Stimulated activated CD8-positive, alpha-beta memory T cell treated with anti-CD3 and anti-CD28 coated beads, Interleukin-7, amount 100 ng/mL, for 24 hours (primary cell): ENCODE measurements around the gene SPOCD1.
"Not testable (repeated sequence)": the region's sequence is repeated elsewhere in the genome, so short reads cannot be mapped to it uniquely, and the experiment has no call there.

Source experiments
- DNase-seq: peaks from one replicate; pipeline ENCODE4 v3.0.0-alpha.2; 2020; ENCODE audit warnings: low read depth

Gene SPOCD1

DNA sequence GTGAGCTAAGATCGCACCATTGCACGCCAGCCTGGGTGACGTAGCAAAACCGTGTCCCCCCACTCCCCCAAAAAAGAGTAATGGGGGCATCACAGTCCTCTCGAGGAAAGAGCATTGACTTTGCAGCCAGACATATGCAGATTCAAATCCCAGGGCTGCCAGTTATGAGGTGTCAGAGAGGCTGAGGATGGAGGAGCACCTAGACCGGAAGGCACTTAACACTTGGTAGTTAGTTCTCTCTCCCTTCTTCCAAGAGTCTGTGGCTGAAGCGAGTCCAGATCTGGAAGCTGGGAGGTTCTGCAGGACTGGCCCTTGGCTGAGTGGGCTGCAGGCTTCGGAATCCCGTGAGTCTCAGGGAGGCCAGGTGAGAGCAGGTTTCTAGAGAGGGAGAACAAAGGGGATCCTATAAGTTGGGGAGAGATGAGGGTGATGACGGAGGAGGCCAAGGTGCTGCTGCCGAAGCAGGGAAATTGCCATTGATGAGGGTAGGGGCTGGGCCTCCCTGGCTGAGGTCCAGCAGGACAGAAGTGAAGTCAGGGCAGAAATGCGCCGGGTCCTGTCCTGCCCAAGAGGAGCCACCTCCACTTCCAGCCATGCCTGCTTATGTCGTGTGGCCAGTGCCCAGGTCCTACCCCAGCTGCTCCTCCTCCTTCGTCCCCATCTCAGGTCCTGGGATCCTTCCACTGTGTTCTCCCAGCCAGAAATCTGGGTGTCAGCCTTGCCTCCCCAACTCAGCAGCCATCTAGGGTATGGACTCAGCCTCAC is 13.3 kb upstream of the SPOCD1 start:
- DNase-seq: no peak

DNA sequence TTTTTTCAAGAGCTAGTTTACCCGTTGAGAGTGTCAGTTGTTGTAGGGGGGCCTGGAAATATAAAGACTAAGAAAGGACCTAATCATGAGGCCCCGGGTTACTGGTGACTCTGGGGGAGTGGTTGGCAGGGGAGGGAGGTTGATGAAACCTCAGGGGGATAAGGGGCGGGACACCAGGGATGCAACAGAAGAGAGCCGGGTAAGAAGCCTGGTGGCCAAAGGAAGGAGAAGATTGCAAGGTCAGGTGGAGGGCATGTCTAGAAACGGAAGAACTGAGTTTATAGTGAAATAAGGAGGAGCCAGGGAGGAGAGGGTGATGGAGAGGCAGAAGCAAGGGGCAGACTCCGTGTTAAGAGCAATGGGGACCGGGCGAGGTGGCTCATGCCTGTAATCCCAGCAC is 12.5 kb upstream of the SPOCD1 start:
- no peak for DNase-seq

DNA sequence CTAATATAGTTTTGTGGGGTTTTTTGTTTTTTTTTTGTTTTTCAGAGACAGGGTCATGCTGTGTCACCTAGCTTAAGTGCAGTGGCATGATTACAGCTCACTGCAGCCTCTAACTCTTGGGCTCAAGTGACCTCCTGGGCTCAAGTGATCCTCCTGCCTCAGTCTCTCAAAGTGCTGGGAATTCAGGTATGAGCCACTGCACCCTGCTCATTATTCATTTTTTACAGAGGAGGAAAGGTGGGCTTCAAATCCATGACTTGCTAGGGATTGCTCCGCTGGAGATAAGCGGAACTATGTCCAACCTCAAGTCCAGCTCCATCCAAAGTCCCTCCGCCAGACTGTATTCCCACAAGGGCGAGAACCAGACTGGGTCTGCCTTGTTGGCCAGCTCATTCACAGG is 8.0 kb upstream of the SPOCD1 start:
- no peak for DNase-seq

DNA sequence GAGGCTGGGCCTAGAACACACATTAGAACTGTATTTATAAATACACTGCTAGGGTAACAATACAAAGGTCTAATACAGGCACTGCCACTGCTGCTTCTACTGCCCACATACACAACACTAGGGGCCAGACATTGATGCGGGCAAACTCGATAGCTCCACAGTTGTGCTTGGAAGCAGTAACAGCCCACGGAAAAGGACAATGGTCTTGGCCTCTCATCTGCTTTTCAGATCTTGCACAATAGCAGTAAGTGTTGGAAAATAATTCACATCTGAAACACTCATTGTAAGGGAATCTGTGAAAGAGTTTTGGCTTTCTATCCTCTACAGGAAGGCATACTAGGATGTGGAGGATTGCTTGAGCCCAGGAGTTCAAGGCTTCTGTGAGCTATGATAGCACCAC is 6.9 kb upstream of the SPOCD1 start:
- DNase-seq: no peak

DNA sequence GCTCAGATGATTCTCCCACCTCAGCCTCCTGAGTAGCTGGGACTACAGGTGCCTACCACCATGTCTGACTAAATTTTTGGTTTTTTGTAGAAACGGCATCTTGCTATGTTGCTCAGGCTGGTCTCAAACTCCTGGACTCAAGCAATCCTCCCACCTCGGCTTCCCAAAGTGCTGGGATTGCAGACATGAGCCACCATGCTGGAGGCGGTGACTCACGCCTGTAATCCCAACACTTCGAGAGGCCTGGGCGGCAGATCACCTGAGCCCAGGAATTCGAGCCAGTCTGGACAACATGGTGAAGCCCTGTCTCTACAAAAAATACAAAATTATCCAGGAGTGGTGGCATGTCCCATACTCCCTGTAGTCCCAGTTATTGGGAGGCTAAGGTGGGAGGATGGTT is 4.4 kb upstream of the SPOCD1 start:
- DNase-seq: not testable (repeated sequence)

DNA sequence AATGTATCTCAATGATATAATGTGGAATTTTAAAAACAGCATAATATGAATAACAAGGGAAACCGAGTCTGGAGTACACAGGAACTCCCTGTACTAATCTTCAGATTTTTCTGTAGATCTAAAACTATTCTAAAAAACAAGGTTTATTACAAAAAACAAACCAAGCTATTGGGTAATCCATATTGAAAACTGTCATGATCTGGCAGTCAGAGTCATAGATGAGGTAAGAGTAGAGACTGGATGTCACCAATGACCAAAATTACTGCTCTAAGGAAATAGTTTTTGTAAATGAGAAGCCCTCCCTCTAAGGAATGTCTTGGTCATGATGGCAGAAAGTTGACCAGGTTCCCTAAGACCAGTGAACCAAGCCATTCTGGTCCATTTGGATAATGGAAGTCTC is 2.4 kb upstream of the SPOCD1 start:
- no peak for DNase-seq

DNA sequence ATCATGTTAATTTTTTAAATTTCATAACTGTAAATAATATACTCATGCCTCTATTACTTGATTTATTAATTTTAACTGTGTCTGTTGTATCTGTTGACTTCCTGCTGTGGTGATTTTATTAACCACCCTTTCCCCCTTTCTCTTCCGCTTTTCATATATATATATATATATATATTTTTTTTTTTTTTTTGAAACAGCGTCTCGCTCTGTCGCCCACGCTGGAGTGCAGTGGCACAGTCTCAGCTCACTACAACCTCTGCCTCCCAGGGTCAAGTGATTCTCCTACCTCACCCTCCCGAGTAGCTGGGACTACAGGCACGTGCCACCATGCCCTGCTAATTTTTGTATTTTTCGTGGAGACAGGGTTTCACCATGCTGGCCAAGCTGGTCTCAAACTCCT is 1.1 kb upstream of the SPOCD1 start:
- DNase-seq: not testable (repeated sequence)

DNA sequence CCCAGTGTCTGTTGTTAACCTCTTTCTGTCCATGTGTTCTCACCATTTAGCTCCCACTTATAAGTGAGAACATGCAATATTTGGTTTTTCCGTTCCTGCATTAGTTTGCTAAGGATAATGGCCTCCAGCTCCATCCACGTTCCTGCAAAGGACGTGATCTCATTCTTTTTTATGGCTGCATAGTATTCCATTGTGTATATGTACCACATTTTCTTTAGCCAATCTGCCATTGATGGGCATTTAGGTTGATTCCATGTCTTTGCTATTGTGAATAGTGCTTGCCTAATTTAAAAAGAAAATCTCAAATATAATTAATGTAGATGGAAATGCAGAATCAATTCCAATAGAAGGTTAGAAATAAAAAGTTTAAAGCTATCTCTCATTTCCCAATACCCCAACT is 679 bp upstream of the SPOCD1 start:
- not testable (repeated sequence) for DNase-seq

DNA sequence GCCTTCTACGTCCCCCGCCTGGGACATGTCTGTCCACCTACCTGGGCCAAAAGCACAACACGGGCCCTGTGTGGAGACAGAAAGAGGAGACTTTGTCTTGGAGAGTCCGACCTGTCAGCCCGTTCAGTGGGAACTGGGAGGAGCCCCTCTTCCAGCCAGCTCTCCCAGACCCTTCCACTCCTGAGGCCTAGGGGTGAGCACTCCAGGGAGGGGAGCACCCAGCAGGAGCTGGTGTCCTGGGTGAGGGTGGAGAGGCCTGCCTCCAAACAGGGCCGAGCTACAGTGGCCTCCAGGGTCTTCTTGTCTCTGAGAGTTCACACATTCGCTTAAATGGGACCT is 546 bp downstream of the SPOCD1 start:
- DNase-seq: no peak

DNA sequence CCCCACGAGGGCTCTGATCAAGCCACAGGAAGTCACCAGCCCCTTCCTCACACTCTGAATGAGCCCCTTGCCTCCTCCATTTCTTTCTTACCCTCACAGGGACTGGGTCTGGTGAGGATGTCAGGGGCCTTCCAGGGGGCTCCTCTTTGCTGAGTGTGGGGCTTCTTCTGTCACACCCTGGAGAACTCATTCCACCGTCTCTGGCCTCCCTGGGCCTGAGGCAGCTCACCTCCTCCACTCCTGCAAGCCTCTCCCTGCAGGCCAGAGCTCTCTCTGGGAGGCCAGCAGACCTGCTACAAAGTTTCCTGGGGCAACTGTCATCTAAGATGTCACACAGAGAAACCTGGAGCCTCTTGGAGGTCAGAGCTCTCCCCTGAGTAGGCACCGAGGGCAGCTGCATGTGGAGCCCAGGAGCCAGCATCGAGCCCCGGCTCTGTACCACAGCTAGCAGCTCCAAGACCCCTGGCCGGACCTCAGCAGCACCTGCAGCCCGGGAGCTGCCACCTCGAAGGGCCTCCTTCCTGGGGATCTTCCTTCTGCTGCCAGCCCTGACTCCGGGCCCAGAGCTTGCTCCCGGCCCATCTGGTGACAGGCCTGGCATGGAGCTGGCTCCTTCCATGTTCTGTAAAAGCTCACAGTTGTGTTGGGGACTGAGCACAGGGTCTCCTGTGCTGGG is 1.1 kb downstream of the SPOCD1 start:
- no peak for DNase-seq

DNA sequence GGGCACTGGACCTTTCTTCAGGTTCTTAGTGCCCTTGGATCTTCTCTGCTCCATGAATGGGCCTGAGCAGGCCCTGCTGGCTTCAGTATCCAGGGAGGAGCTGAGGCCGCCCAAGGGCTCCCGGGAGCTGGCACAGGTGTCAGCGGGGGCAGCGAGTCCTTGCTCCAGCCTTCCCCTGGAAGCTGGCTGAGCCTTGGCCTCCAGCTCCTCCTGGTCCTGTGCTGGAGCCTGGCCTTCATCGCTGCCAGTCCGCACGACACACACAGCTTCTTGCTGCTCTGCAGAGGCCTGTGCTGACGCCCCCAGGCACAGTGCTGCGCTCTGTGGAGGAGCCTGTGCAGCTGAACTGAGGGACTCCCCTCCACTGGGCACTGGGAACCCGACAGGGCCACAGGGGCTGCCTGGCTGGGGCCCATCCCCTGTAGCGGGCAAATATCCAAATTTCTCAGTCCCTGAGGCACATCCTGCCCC is 1.7 kb downstream of the SPOCD1 start:
- DNase-seq: no peak

DNA sequence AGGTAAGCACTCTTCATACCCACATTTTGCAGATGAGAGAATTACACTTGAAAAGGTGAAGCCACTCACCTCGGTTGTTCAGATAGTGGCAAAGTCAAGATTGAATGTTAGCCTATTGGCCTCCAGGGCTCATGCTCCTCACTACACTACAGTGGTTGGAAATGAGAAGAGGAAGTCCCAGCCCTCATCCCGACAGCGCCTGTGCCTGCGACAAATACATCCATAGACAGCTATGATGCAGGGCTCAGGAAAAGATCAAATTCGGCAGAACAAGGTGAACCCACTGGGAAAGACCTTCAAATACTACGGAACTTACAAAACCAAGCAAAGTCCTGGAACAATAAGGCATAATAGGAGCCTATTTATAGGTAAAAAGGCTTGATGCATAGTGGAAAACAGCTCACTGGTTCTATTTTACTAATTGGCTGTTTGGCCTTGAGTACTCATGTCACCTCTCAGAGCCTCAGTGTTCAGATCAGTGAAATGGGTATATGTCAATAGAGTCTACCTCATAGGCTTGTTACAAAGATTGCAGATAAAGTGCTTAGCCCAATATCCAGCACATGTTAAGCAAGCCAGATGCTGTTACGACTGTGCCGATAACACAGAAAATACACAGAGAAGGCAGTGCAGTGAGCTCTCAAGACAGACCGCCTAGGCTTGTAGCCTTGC is 3.5 kb downstream of the SPOCD1 start:
- DNase-seq: no peak

DNA sequence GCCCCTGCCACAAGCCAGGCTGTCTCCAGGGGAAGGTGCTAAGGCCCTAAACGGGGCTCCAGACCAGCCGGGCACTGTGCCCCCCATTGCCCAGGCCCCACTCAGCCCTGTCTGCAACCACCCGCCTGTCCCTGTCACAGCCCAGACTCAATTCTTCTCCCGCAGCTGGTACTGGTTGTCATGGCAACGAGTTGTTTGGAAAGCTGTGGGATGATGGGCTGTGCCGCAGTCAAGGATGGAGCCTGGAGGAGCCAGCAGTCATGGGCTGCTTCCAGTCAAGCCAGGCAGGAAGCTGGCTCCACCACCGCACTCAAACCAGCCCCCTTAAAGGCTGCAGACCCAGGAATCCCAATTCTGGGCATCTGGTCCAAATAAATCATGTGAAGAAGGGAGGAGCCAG is 4.2 kb downstream of the SPOCD1 start:
- DNase-seq: no peak

DNA sequence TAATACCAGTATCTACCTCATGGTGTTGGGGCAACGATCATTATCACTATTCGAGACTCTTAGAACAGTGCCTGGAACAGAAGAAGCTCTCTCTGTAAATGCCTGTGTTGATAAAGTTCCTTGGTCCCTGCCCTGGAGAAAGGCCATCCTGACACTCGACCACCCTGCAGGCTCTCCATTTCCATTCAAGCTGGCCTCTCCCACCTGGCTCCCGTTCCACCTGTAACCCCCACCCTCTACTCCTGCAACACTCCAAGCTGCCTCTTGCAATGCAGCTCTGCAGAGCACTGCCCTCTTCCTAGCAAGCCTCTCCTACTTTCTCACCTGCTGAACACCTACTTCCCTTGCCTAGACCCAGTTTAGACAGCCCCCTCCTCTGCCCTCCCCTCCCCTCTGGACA is 6.1 kb downstream of the SPOCD1 start:
- DNase-seq: no peak

DNA sequence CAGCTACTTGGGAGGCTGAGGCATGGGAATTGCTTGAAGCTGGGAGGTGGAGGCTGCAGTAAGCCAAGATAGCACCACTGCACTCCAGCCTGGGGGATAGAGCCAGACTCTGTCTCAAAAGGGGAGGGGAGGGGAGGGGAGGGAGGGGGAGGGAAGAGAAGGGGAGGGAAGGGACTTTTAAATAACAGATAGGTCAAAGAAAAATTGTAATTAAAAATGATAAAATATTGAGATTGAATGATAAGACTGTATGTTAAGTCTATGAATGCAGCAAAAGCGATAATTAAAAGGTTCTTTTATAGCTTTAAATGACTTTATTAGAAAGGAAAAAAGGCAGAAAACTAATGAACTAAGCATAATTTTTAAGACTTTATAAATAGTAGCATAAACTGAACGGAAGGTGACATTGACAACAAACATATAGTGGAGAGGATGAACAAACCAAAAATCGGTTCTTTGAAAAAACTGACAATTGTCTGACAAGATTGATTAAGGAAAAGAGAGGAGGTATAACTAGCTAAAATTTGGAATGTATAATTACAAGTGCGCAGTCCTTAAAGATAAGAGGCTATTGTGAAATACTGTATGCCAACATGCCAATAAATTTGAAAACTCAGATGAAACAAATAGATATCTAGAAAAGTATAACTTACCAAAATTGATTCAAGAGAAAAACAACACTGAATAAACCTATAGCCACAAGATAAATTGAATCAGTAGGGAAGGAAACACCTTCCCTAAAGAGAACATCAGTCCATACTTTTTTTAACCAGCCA is 8.4 kb downstream of the SPOCD1 start:
- DNase-seq: no peak

DNA sequence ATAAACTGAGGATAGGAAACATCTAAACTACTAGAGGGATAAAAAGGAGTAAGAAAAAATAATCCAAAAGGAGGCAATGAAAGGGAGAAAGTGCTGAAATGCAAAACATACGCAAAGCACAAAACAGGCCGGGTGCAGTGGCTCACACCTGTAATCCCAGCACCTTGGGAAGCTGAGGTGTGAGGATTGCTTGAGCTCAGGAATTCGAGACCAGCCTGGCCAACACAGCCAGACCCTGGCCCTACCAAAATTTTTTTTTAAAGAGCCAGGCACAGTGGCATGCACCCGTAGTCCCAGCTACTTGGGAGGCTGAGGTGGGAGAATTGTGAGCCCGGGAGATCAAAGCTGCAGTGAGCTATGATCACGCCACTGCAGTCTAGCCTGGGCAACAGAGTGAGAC is 10.5 kb downstream of the SPOCD1 start:
- no peak for DNase-seq

DNA sequence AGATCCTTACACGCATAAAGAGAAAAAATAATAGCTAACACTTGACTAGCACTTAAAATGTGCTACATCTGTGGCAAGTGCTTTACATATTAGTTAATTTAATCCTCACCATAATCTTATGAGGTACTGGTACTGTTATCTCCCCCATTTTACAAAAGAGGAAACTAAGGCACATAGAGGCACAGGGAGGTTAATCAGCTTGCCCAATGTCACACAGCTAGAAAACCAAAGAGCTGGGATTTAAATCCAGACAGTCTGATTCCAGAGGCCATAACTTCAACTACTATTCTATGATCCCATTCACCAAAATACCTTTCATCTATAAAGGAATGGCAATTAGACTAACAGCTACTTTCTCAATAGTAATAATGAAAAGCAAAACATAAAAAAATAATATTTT is 11.7 kb downstream of the SPOCD1 start:
- no peak for DNase-seq

DNA sequence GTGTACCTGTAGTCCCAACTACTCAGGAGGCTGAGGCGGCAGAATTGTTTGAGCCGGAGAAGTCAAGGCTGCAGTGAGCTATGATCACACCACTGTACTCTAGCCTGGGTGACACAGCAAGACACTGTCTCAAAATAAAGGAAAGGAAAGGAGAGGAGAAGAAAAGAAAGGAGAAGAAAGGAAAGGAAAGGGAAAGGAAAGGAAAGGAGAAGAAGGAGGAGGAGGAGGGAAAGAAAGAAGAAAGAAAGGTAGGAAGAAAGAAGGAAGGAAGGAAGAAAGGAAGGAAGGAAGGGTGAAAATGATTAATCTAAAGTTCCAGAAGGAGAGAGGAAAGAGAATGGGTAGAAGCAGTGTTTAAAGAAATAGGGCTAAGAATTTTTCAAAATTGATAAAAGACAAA is 12.2 kb downstream of the SPOCD1 start:
- DNase-seq: no peak

DNA sequence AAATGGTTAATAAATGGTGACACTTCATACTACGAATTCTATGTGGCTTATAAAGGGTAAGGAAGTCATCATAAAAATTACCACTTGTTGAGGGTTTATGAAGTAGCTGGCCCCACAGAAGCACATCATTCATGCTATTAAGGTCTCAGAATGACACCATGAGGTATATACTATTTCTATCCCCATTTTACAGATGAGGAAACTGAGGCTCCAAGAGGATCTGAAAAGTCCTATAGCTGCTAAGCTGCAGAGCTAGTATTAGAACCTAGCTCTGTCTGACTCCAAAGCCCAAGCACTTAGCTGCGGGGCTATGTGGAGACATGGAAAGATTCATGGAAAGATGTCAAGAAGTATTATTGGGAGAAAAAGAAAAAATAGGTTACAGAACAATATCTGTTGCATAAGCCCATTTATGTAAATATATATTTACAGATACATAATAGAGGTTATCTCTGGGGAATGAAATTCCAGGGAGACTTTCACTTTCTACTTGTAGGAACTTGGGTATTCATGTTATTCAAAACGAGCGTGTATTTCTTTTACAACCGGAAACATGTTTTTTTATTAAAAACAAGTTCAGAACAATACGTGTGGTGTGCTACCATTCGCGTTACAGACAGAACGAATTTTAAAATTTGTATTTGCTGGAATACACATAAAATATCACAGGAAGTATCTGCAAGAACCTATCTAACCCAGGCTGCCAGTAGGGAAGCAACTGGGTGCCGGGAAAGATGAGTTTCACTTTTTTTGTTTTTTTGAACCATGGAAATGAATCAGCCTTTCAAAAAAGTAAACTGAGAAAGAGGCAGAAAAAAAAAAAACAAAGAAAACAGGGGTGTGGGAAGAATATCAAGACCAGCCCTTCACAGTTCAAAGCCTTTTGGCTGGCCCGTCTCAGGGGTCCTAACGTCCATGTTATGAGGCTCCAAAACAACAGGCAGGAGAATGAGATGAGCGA is 13.4 kb downstream of the SPOCD1 start:
- DNase-seq: no peak

DNA sequence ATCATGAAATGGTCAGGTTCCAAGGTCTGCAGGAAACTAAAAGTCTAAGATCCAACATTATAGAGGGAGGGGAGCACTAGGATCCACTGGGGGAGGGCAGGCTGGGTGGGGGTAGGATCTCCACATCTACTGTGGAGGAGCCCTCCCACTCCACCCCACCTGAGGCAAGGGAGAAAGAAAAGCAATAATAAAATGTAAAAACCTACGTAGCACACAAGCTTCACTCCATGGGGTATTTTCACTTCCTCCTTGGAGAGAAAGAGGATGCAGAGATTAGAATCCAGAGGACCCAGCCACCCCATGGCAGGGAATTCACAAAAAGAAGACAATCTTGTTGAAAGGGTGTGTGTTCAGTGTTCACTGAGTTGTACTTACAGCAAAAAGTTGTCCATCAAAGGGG is 14.4 kb downstream of the SPOCD1 start:
- no peak for DNase-seq

DNA sequence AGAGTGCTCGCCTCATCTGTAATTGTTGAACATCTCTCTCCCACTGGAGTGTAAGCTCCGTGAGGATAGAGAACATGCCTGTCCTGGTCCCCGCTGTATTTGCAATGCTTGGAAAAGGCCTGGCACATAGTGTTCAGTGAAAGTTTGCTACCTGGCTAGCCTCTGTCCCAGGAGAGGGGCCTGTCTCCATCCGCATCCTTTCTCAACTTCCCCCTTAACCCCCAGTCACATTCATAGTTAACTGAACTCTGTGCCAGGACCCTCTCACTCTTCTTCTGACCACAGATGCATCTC is 15.2 kb downstream of the SPOCD1 start:
- no peak for DNase-seq
